HG02763 (cell line): ENCODE results near the gene FOXD3.
"Not testable (repeated sequence)": the region's sequence is repeated elsewhere in the genome, so short reads cannot be mapped to it uniquely, and the experiment has no call there.

Experiments
- ATAC-seq: cut with Tn5 transposase; IDR thresholded peaks from one replicate; pipeline ENCODE4 v1.9.1; 2021; ENCODE audit warnings: mild to moderate bottlenecking, moderate library complexity; ENCODE audit not compliant: unreplicated experiment

FOXD3 gene

DNA sequence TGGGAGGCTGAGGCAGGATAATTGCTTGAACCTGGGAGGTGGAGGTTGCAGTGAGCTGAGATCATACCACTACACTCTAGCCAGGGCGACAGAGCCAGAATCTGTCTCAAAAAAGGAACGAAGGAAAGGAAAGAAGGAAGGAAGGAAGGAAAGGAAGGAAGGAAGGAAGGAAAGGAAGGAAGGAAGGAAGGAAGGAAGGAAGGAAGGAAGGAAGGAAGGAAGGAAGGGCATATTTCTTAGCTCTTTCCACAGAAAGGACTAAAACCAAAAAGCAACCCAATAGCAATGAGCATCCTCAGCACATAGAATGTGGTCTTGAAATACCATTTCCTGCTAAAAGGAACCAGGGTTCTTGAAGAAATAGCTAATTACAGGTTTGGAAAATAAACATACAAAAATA is 33.9 kb downstream of the FOXD3 start:
- ATAC-seq: not testable (repeated sequence)

DNA sequence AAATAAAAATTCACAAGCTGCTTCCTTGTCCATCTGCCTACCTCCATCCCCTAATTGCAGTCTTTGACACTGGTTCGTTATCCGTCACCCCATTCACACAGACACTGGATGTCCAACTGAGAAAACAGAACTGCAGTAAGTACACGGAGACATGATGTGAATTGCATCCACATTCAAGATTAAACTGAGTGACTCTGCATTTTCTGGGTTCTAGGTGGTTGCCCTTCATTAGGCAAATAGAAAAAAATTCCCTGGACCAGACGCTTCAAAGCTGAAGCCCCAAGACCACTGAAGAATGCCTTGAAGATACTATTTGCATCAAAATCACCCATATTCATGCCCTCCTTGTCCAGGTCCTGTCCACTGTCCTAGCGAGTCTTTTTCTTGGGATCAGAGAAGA is 37.2 kb downstream of the FOXD3 start:
- no peak for ATAC-seq

DNA sequence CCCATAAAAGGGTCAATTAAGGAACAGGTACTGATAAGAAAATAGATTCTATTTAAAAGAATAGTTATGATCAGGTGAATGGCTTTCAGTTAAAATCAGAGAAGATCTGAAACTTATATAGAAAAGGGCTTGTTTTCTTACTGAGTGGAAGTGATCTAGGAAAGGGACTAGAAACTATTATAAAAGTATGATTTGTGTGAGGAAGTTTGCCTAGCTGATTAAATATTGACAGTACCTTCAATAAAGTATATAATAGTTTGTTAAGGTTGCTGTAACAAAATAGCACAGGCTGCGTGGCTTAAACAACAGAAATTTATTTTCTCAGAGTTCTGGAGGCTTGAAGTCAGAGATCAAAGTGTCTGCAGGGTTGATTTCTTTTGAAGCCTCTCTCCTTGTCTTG is 39.7 kb downstream of the FOXD3 start:
- no peak for ATAC-seq

DNA sequence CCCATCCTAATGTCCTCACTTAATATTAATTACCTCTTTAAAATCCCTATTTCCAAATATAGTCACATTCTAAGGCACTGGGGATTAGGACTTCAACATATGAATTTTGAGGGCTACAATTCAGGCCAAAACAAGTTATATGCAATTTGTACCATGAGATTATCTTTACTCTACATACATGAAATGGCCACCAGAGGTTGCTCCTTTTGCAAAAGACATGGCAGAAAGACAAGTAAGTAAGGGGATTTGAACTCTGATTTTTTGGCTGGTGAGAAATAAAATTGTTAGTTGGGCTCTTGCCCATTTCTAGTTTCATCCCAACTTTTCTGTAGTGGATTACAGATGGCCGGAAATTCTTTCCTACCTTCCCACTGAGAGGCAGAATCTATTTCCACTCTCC is 40.2 kb downstream of the FOXD3 start:
- no peak for ATAC-seq

DNA sequence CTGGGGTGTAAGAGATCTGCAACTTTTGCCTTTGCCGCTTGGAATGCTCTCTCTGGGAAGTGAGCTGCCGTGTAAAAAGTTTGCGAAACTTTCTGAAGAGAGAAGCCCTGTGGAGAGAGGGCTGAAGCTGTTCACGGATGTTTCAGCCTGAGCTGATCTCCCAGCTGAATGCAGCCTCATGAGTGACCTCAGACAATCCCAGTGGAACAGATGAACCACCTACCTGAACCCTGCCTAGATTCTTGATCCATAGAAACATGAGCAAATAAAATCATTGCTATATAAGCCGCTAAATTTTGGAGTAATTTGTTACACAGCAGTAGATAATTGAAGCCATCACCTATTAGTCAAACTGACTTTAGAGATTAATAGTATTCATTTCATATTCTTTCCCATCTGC is 40.6 kb downstream of the FOXD3 start:
- no peak for ATAC-seq

DNA sequence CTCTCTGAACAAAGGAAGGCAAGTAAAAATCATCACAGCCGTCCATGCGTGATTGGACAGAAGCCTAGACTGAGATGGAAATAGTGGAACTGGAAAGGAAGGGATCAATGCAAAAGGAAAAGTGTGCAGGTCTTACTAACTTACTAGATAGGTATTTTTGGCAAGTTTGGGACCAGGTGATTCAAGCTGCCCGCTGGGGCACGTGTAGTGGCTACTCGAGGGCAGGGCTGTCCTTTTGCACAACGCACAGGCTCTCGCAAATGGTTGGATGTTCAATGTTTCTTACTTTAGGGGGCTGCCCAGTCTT is 44.5 kb downstream of the FOXD3 start:
- ATAC-seq: no peak

DNA sequence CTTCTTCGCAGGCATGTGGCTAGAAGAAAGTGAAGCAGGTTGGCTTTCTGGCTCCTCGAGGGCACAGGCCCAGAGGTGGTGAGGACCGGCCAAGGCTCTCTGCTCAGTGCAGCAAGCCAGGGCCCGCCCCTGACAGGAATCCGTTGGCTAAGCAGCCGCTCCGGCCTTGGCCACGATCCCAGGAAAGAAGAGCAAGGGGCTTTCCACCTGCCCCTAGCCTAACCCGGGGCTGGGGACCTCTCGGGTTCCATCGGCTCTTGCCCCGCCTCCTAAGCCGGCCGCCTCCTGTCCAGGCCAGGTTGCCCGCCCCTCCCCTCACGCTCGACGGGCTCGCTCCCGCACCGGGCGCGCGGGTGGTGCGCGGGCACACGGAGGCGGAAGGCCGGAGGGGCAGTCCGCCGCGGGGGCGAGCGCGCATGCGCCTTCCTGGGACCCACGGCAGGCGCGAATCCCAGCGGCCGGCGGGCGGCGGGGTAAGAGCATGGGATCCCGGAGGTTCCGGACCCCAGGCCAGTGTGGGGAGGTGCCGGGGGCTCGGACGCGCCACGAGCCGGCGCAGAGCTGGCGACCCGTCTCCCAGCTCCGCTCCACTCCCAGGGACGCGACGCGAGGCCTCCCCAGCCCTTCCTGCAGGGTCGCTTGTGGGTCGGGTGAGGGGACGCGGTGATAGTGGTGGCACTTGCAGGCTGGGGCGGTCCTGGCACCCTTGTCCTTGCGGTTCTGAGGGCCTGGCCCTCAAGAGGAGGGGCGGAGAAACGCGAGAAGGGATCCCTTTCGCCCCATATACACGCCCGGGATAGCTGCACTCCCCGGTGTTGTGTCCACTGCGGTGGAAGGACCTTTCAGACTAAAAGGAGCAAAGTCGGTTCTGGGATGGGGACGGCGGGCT is 45.1 kb downstream of the FOXD3 start, which contains the start of gene ALG6:
Gene ALG6, plus strand, starts transcription at position 413 of the 889 bp plus-strand sequence. CDS start 3,351 bp downstream, outside the sequence.
- ATAC-seq: peak; percentile 94

DNA sequence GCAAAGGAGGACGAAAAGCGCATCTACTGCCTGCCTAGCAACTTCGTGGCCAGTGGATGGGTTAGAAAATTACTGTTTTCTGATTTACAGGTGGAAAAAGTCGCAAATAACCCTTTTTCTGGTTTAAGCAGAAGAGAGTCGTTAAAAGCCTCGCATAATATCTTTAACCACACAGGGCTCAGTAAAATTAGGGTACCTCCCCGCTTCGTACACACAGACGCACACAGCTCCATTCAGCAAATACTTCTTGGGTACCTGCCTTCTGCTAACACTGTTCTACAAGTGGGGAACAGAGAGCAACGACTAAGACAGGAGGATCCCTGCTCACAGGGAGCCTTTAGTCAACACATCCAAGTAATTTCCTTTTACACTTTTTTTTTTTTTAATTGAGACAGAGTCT is 45.8 kb downstream of the FOXD3 start:
- no peak for ATAC-seq
